Spleen (tissue), 11 donors: ENCODE results near the gene ELSPBP1. TPM values are rescaled to one million over a fixed set of nuclear protein-coding genes. Genes with fewer than 3 reads are reported as not detected.

ENCODE experiments used
- DNase-seq: peaks from one replicate; pipeline ENCODE4 v3.0.0-alpha.2; 2020
- H3K27ac ChIP-seq, 8 donors: fragments of 200-600 bp; sonication (generic) in 7 of 8; 1 replicate in 4 of 8; 2 replicates in 4 of 8; pipeline versions ENCODE4 v1.5.0 to v1.8.0; 2016 to 2021; ENCODE audit warnings: inconsistent platforms in 4 of 8, mild to moderate bottlenecking in 4 of 8, moderate library complexity in 1 of 8
- H3K27me3 ChIP-seq, 7 donors: fragments of 200-600 bp; sonication (generic) in 6 of 7; replicated peaks in 1 of 7; 1 replicate in 4 of 7; 2 replicates in 3 of 7; pipeline versions ENCODE4 v1.5.0 to v1.8.0; 2016 to 2021; ENCODE audit warnings: inconsistent platforms in 3 of 7, mild to moderate bottlenecking in 1 of 7
- H3K36me3 ChIP-seq, 6 donors: fragments of 200-600 bp; sonication (generic) in 5 of 6; 1 replicate in 4 of 6; 2 replicates in 2 of 6; pipeline versions ENCODE4 v1.5.0 to v1.8.0; 2016 to 2021; ENCODE audit warnings: inconsistent platforms in 2 of 6
- H3K4me1 ChIP-seq, 6 donors: fragments of 200-600 bp; sonication (generic) in 5 of 6; 1 replicate in 3 of 6; 2 replicates in 3 of 6; pipeline versions ENCODE4 v1.5.0 to v1.8.0; 2016 to 2021; ENCODE audit warnings: inconsistent platforms in 3 of 6
- H3K4me3 ChIP-seq, 8 donors: fragments of 200-600 bp; sonication (generic) in 7 of 8; 1 replicate in 4 of 8; 2 replicates in 4 of 8; pipeline versions ENCODE4 v1.5.0 to v1.8.0; 2016 to 2021; ENCODE audit warnings: inconsistent platforms in 4 of 8, mild to moderate bottlenecking in 4 of 8, moderate library complexity in 2 of 8
- H3K9me3 ChIP-seq, 8 donors: fragments of 200-600 bp; sonication (generic) in 7 of 8; 1 replicate in 4 of 8; 2 replicates in 4 of 8; pipeline versions ENCODE4 v1.5.0 to v1.8.0; 2016 to 2021; ENCODE audit warnings: inconsistent platforms in 4 of 8
- CTCF ChIP-seq, 11 experiments: fragments of 200-600 bp in 7 of 11; fragments of 450-650 bp in 4 of 11; sonication (generic) in 4 of 11; IDR thresholded peaks in 8 of 11; conservative IDR thresholded peaks in 3 of 11; 1 replicate in 7 of 11; 2 replicates in 4 of 11; pipeline versions ENCODE4 v1.4.0 to v1.8.0; 2016 to 2021; ENCODE audit warnings: antibody characterized with exemption in 11 of 11, inconsistent platforms in 4 of 11, mild to moderate bottlenecking in 1 of 11
- POLR2A ChIP-seq, 3 donors: fragments of 450-650 bp; IDR thresholded peaks; one replicate each; pipeline ENCODE4 v1.5.1; 2017; ENCODE audit warnings: antibody characterized with exemption in 3 of 3, mild to moderate bottlenecking in 1 of 3
- POLR2AphosphoS5 ChIP-seq, 3 donors: sonication (generic); formaldehyde crosslinking; IDR thresholded peaks; one replicate each; pipeline ENCODE4 v1.5.1; 2017; ENCODE audit warnings: antibody characterized with exemption in 3 of 3
- WGBS, 5 donors: extraction: QIAGEN DNeasy Blood & Tissue Kit in 3 of 5; methylation state at CpG; one replicate each; pipeline versions ENCODE4 v1.1.5 to v1.1.7; 2013 to 2018; 5-methylcytosine and 5-hydroxymethylcytosine counted together
- intact Hi-C: fragments of 100-400 bp; cut with DNase I; formaldehyde crosslinking; loops from one replicate; pipeline ENCODE4 v1.15.0; 2023; ENCODE audit warnings: low total_unique reads
- polyA plus RNA-seq, 3 donors: library from polyadenylated mRNA; stranded (reverse); fragments of 200-250 nt; gene quantifications; one replicate each; pipeline ENCODE4 v1.2.1, GENCODE V29; 2013
- total RNA-seq, 7 donors: library from RNA; depleted of rRNA in 3 of 7; stranded (reverse); fragments of >200 nt in 3 of 7; fragmentation: NEBNext Ultra II Directional in 4 of 7; extraction: Animal tissue kit (Norgen Biotek cat#: 25700) in 4 of 7; gene quantifications; one replicate each; pipeline versions ENCODE4 v1.1.0 to v1.2.1, GENCODE V29; 2016 to 2021
- donor health status: healthy with polysubstance abuse.
- donor health status: DM: no; HTN: no; CAD: no; lungs with moderate emphysema.
- donor health status: DM: no; HTN: no; CAD: no.
- donor health status: Bipolar disorder and iron deficiency.
- donor health status: healthy.
- donor health status: DM: no; HTN: no; CAD: no.
- donor health status: DM: yes; HTN: yes; CAD: no.

Gene ELSPBP1
- total and polyA plus RNA-seq, 10 donors, result not detected

GRCh38 chr19:47991191-47991808, 3.1 kb upstream of the ELSPBP1 start:
- no peak overlapping the region for H3K4me3 ChIP-seq
- no peaks in the 10 kb centered on the region for H3K36me3 ChIP-seq
- no peak for DNase-seq
- TF ChIP-seq CTCF (IDR thresholded peaks at IDR 0.05 in 8 of 11, conservative IDR thresholded peaks at IDR 0.05 in 3 of 11) (no peak), POLR2A (IDR thresholded peaks at IDR 0.05) (no peak), POLR2AphosphoS5 (IDR thresholded peaks at IDR 0.05) (no peak)
- no peaks in the 10 kb centered on the region for H3K9me3 ChIP-seq
- intact Hi-C loops, result no loop called here
- H3K27ac ChIP-seq, result no peak overlapping the region
- 36 to 46% (median 40%) methylated on average over 10 of the region's 10 CpGs for WGBS, 5 donors
- peaks cover 0 to 68% (median 0%) of the 10 kb centered on the region in 7 donors for H3K27me3 ChIP-seq
- H3K4me1 ChIP-seq, result no peaks in the 10 kb centered on the region

- TF ChIP-seq POLR2A (IDR thresholded peaks at IDR 0.05), result no peak
- no peak for TF ChIP-seq CTCF (IDR thresholded peaks at IDR 0.05 in 8 of 11, conservative IDR thresholded peaks at IDR 0.05 in 3 of 11)
- TF ChIP-seq POLR2AphosphoS5 (IDR thresholded peaks at IDR 0.05), result no peak
- Histone ChIP-seq H3K36me3 (no peaks in the 10 kb centered on the region), H3K27ac (no peak within 1 kb of the TSS), H3K4me1 (no peaks in the 10 kb centered on the region), H3K4me3 (no peak within 1 kb of the TSS), H3K27me3 (peaks cover 0 to 64% (median 0%) of the 10 kb centered on the region in 7 donors), H3K9me3 (no peaks in the 10 kb centered on the region)
- WGBS, 5 donors, result 49 to 74% (median 66%) methylated on average over 2 of the region's 2 CpGs
- no peak for DNase-seq
- intact Hi-C loops, result no loop called here
Observed at GRCh38 chr19:47992070-47992469, 2.4 kb upstream of the ELSPBP1 start, which contains the start of gene BSPH1. Gene BSPH1 (minus strand): TSS chr19:47992170. CDS start chr19:47992081, 89 bp downstream.

- intact Hi-C loops, result no loop called here
- 62 to 78% (median 68%) methylated on average over 1 of the region's 1 CpG for WGBS, 5 donors
- H3K36me3 ChIP-seq, result no peaks in the 10 kb centered on the region
- TF ChIP-seq CTCF (IDR thresholded peaks at IDR 0.05 in 8 of 11, conservative IDR thresholded peaks at IDR 0.05 in 3 of 11) (no peak), POLR2AphosphoS5 (IDR thresholded peaks at IDR 0.05) (no peak), POLR2A (IDR thresholded peaks at IDR 0.05) (no peak)
- H3K4me1 ChIP-seq, result no peaks in the 10 kb centered on the region
- DNase-seq, result no peak
- H3K27me3 ChIP-seq, result peaks cover 0 to 35% (median 0%) of the 10 kb centered on the region in 7 donors
- no peak overlapping the region for H3K4me3 ChIP-seq
- H3K27ac ChIP-seq, result no peak overlapping the region
- H3K9me3 ChIP-seq, result peaks cover 0 to 7% (median 0%) of the 10 kb centered on the region in 8 donors
Observed at GRCh38 chr19:47996230-47996727, 1.8 kb downstream of the ELSPBP1 start.

GRCh38 chr19:47998800-47999199, 4.4 kb downstream of the ELSPBP1 start:
- Histone ChIP-seq H3K36me3 (no peaks in the 10 kb centered on the region), H3K4me3 (no peak overlapping the region), H3K27ac (no peak overlapping the region), H3K4me1 (no peaks in the 10 kb centered on the region), H3K9me3 (peaks cover 0 to 7% (median 0%) of the 10 kb centered on the region in 8 donors), H3K27me3 (peaks cover 0 to 19% (median 0%) of the 10 kb centered on the region in 7 donors)
- intact Hi-C loops, result no loop called here
- 83 to 93% (median 85%) methylated on average over 6 of the region's 6 CpGs for WGBS, 5 donors
- no peak for DNase-seq
- TF ChIP-seq POLR2AphosphoS5 (IDR thresholded peaks at IDR 0.05) (no peak), CTCF (IDR thresholded peaks at IDR 0.05 in 8 of 11, conservative IDR thresholded peaks at IDR 0.05 in 3 of 11) (no peak), POLR2A (IDR thresholded peaks at IDR 0.05) (no peak)
